Kidney epithelial cell (primary cell): ENCODE measurements around the gene ABCC6. TPM values are rescaled to one million over a fixed set of nuclear protein-coding genes. Genes with fewer than 3 reads are reported as not detected.
"Not testable (repeated sequence)": the region's sequence is repeated elsewhere in the genome, so short reads cannot be mapped to it uniquely, and the experiment has no call there.

Source experiments
- DNase-seq: peaks from one replicate; pipeline ENCODE4 v3.0.0-alpha.2; 2010; ENCODE audit warnings: low read depth
- H3K27me3 ChIP-seq: 2 replicates; pipeline ENCODE4 v1.6.0; 2011; ENCODE audit warnings: low read length; ENCODE audit not compliant: control insufficient read depth, insufficient read depth
- H3K36me3 ChIP-seq: 2 replicates; pipeline ENCODE4 v1.5.1; 2011; ENCODE audit warnings: low read length; ENCODE audit not compliant: control insufficient read depth, insufficient read depth
- H3K4me3 ChIP-seq: 2 replicates; pipeline ENCODE4 v1.5.1; 2011; ENCODE audit warnings: low read depth, mild to moderate bottlenecking, control low read depth, low read length
- total RNA-seq: library from RNA; depleted of rRNA; stranded (reverse); fragments of >200 nt; gene quantifications from 2 replicates; pipeline ENCODE4 v1.2.3, GENCODE V29; 2015
- TF ChIP-seq, protein P1 (sequence below): IDR thresholded peaks from 2 replicates; pipeline ENCODE4 v1.5.1; 2011; ENCODE audit warnings: mild to moderate bottlenecking, moderate library complexity, low read length, control low read depth, inconsistent platforms; ENCODE audit not compliant: insufficient read depth, poor library complexity, severe bottlenecking

ABCC6 gene
- total RNA-seq, 1 donor from 2014 or later = 1.5 TPM

DNA sequence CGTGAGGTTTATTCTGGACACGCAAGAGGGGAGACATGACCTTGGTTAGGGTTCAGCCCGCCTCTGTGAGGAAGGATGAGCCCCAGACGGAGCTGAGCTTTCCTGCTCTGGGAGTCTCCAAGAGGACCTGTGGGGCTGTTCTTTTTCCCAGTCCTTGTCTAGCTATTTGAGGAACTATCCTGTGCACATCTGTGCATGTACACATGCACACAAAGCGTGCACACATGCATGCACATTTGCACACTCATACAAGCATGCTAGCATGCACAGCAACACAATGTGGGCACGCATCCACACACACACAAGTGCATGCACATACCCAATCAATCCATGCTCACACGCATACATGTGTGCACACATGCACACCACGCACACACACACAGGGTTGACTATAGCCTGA lies 40.4 kb downstream of the ABCC6 start:
- TF ChIP-seq, protein P1, sequence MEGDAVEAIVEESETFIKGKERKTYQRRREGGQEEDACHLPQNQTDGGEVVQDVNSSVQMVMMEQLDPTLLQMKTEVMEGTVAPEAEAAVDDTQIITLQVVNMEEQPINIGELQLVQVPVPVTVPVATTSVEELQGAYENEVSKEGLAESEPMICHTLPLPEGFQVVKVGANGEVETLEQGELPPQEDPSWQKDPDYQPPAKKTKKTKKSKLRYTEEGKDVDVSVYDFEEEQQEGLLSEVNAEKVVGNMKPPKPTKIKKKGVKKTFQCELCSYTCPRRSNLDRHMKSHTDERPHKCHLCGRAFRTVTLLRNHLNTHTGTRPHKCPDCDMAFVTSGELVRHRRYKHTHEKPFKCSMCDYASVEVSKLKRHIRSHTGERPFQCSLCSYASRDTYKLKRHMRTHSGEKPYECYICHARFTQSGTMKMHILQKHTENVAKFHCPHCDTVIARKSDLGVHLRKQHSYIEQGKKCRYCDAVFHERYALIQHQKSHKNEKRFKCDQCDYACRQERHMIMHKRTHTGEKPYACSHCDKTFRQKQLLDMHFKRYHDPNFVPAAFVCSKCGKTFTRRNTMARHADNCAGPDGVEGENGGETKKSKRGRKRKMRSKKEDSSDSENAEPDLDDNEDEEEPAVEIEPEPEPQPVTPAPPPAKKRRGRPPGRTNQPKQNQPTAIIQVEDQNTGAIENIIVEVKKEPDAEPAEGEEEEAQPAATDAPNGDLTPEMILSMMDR = no peak
- no peaks in the 10 kb centered on the region for H3K36me3 ChIP-seq
- no peak for DNase-seq
- H3K4me3 ChIP-seq = no peak overlapping the region
- no peaks in the 10 kb centered on the region for H3K27me3 ChIP-seq

DNA sequence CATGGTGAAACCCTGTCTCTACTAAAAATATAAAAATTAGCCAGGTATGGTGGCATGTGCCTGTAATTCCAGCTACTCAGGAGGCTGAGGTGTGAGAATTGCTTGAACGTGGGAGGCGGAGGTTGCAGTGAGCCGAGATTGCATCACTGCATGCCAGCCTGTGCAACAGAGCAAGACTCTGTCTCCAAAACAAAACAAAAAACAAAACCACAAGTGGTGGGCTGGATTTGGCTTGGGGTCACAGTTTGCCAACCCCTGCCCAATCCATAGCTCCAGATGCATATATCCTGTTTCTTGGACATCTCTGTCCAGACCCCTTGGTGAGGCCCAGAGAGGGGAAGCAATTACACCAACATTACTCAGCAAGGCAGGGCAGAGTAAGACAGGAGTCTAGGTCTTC lies 41.5 kb downstream of the ABCC6 start:
- DNase-seq = peak; percentile 10
- not testable (repeated sequence) for H3K36me3 ChIP-seq, H3K4me3 ChIP-seq, H3K27me3 ChIP-seq

DNA sequence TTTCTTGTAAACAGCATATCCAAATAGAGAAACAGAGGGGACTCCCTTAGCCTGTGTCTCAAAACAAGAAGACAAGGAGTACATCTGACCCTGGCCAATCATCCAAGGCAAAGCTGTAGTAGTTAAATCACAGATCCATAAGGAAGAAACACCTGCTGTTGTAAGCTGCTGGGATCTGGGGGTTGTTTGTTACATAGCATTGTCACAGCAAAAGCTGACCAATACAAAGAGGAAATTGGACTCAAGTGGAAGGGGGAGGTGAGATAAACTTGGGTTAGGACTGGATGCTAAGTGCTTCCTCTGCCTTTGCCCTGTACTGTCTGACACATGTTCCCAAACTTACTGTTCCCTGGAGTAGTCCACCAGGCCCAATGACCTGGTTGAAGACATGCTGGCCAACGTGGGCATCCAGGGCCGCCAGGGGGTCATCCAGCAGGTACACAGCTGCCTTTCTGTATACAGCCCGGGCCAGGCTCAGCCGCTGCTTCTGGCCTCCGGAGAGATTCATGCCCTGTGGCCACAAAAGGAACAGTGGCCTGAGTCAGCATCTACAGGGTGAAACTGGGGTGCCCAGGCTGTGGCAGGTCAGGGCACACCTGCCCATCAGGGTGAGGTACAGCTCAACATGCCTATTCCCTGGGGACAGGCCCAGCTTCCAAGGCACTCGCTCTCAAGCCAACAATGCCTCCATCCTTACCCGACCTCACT lies 44.7 kb downstream of the ABCC6 start:
- H3K36me3 ChIP-seq = no peaks in the 10 kb centered on the region
- DNase-seq = no peak
- H3K27me3 ChIP-seq = no peaks in the 10 kb centered on the region
- TF ChIP-seq, protein P1 = no peak
- no peak overlapping the region for H3K4me3 ChIP-seq

DNA sequence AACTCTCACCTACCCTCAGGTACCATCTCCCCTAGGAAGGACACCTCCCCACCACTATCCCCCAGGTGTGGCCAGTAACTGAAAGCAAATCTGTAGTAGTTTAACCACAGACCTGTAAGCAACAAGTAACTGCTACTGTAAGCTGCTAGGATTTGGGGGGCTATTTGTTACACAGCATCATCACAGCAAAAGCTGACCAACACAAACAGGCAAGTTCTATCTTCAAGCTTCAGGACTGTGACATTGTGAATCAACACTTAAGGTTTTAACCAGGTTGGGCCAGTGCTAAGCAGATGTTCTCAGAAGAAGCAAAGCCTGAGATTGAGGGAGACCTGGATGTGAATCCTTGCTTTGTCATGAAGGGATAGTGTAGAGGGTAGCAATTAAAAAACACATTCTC lies 47.0 kb downstream of the ABCC6 start:
- Histone ChIP-seq H3K27me3 (no peaks in the 10 kb centered on the region), H3K36me3 (no peaks in the 10 kb centered on the region), H3K4me3 (no peak overlapping the region)
- no peak for DNase-seq
- TF ChIP-seq, protein P1 = no peak

DNA sequence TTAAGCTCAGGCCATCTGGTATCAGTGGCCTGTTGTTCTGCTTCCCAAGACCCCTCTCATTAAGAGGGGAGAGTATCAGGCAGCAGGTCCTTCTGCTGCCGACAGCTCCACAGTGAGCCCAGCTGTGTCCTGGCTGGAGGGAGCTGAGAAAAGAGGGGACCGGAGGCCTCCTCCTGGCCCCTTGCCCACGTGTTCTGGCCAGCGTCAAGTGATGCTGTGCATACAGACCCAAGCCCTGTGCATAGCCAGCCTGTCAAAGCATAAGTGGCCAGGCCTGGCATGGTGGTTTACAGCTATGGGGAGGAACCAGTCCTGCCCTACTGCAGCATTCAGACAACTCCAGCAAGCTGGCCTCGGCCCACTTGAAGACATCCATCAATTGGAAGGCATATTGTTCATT lies 48.0 kb downstream of the ABCC6 start:
- Histone ChIP-seq H3K36me3 (no peaks in the 10 kb centered on the region), H3K27me3 (no peaks in the 10 kb centered on the region), H3K4me3 (no peak overlapping the region)
- no peak for DNase-seq
- TF ChIP-seq, protein P1 = no peak

DNA sequence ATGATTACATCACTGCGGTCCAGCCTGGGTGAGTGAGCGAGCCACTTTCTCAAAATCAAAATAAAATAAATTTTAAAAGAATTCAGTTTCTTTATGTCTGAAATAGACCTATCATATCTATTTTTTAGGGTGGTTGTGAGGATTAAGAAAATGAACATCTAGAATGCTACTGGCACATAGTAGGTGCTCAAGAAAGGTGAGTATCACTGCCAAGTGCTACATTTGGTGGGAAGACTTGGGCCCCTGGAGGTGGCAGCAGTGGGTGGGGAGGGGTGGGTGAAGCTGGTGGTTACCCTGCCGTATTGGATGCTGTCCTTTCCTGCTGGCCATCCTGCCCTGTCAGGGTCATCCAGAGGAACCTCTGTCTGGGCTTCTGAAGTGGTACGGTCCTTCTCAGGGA lies 50.3 kb downstream of the ABCC6 start:
- DNase-seq = no peak
- TF ChIP-seq, protein P1 = no peak
- Histone ChIP-seq H3K36me3 (no peaks in the 10 kb centered on the region), H3K4me3 (no peak overlapping the region), H3K27me3 (no peaks in the 10 kb centered on the region)
